Measurements from ENCODE around the gene CACNA1G. TPM values are rescaled to one million over a fixed set of nuclear protein-coding genes. Genes with fewer than 3 reads are reported as not detected.

Gene CACNA1G
- total RNA-seq, 4 donors from 2014 or later = 0.15 to 0.94 (median 0.16) TPM; not detected in 1

DNA sequence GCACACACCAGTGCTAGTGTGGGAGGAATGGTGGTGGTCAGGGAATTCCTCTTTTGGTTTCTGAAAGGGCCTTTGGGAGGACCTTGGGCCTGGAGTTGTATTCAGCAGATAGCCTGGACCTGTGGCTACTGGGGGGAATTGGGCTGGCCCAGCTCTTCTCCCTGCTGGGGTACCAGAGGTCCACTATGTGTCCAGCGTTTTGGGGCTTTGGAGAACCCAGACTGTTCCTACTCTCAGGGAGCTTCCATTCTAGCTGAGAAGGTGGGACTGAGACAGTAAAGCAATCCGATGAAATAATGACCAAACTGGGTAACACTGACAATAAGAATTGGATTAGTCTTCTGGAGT, 25.6 kb upstream of the CACNA1G start:
- no CpG with 5 or more reads among the region's 2 CpGs for WGBS, 2 donors (ENCODE audit: low coverage in 1 of 2)
- no peaks in the 10 kb centered on the region for H3K36me3 ChIP-seq
- H3K27me3 ChIP-seq = peaks cover 48% of the 10 kb centered on the region
- TF ChIP-seq EP300 (IDR thresholded peaks at IDR 0.05) = no peak
- no peak for TF ChIP-seq POLR2AphosphoS5 (IDR thresholded peaks at IDR 0.05)
- no peak for TF ChIP-seq POLR2A (IDR thresholded peaks at IDR 0.05)
- no peak for TF ChIP-seq CTCF (IDR thresholded peaks at IDR 0.05)
- H3K9me3 ChIP-seq = no peaks in the 10 kb centered on the region
- H3K27ac ChIP-seq = no peak overlapping the region
- ATAC-seq = no peak
- no peak overlapping the region for H3K4me3 ChIP-seq
- peaks cover 0 to 28% (median 9%) of the 10 kb centered on the region in 3 donors for H3K4me1 ChIP-seq

DNA sequence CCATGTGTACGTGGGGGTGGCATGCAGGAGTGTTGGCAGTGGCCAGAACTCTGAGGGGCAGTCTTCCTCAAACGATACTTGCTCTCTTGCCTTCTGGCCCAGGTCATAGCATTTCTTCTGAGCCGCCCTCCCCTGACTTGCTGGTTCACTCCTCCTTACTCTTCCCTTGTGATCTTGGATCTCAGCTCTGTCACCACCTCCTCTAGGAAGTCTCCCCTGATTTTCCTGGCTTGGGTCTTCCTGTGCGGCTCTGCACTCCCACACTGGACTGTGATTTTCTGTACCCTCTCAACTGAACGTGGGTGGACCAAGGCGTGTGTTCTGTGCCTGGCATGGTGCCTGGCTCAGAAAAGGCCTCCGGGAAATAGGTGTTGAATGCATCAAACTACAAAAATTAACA, 25.1 kb upstream of the CACNA1G start:
- peaks cover 0 to 28% (median 9%) of the 10 kb centered on the region in 3 donors for H3K4me1 ChIP-seq
- peaks cover 44% of the 10 kb centered on the region for H3K27me3 ChIP-seq
- TF ChIP-seq POLR2AphosphoS5 (IDR thresholded peaks at IDR 0.05) (no peak), EP300 (IDR thresholded peaks at IDR 0.05) (no peak)
- no peak overlapping the region for H3K27ac ChIP-seq
- no peaks in the 10 kb centered on the region for H3K9me3 ChIP-seq
- no peak for ATAC-seq
- WGBS, 2 donors (ENCODE audit: low coverage in 1 of 2) = 83 to 92% methylated on average over 1 to 3 of the region's 7 CpGs
- H3K4me3 ChIP-seq = no peak overlapping the region
- H3K36me3 ChIP-seq = no peaks in the 10 kb centered on the region

GRCh38 chr17:50536683-50537646, 23.6 kb upstream of the CACNA1G start:
- TF ChIP-seq CTCF (IDR thresholded peaks at IDR 0.05) (no peak), POLR2A (IDR thresholded peaks at IDR 0.05) (no peak), EP300 (IDR thresholded peaks at IDR 0.05) (no peak), POLR2AphosphoS5 (IDR thresholded peaks at IDR 0.05) (no peak)
- Histone ChIP-seq H3K27me3 (peaks cover 28% of the 10 kb centered on the region), H3K36me3 (no peaks in the 10 kb centered on the region), H3K4me3 (no peak overlapping the region), H3K27ac (no peak overlapping the region), H3K9me3 (no peaks in the 10 kb centered on the region), H3K4me1 (peaks cover 0 to 39% (median 9%) of the 10 kb centered on the region in 3 donors)
- WGBS, 2 donors (ENCODE audit: low coverage in 1 of 2) = 86 to 98% methylated on average over 8 to 10 of the region's 45 CpGs
- ATAC-seq = no peak

DNA sequence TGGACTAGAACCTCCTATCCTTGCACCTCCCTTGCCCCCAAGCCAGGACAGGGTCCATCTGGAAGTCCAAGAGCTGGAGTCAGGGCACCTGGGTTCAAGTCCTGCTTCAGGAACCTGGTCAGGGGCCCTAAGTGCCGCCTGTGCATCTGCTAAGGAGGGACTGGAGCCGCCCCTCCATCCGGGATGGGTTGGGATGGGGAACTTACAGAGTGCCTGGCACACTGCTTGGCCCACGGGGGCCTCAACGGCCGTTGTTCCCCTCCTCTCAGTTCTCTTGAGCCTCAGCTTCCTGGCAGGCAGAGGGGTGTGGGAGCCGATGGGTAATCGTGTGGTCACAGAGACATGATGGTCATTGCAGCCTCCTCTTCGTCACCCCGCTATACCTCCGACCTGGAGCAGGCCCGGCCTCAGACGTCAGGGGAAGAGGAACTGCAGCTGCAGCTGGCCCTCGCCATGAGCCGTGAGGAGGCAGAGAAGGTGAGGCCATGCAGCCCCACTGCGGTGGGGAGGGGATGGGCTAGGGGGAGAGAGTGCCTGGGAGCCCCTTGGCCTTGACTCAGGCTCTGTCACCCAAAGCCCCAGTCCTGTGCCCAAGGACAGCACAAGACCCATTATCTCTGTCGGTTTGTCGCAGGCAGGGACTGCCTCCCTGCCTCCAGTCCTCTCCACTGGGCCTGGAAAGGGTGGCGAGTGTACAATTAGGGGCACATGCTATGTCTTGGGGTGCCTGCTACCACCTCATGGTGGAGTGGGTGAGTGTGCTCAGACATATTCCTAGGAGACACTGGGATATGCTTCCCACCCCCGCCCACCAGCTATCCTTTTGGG, 22.6 kb upstream of the CACNA1G start:
- TF ChIP-seq POLR2A (IDR thresholded peaks at IDR 0.05) = no peak
- TF ChIP-seq POLR2AphosphoS5 (IDR thresholded peaks at IDR 0.05) = no peak
- no peak for TF ChIP-seq EP300 (IDR thresholded peaks at IDR 0.05)
- no peak for TF ChIP-seq CTCF (IDR thresholded peaks at IDR 0.05)
- Histone ChIP-seq H3K36me3 (no peaks in the 10 kb centered on the region), H3K4me3 (no peak overlapping the region), H3K27me3 (peaks cover 19% of the 10 kb centered on the region), H3K9me3 (no peaks in the 10 kb centered on the region), H3K27ac (no peak overlapping the region), H3K4me1 (peaks cover 0 to 37% (median 16%) of the 10 kb centered on the region in 3 donors)
- no peak for ATAC-seq
- WGBS, 2 donors (ENCODE audit: low coverage in 1 of 2) = 83 to 91% methylated on average over 4 to 10 of the region's 20 CpGs

Data from gastroesophageal sphincter (tissue), 4 donors.